HL-60 (cell line): ENCODE measurements around the gene CLDN6.

Experiments used
- GABPA ChIP-seq: IDR thresholded peaks from 2 replicates; pipeline ENCODE4 v1.6.1; 2012; ENCODE audit warnings: low read depth
- TF ChIP-seq, protein P1 (sequence below): IDR thresholded peaks from one replicate; pipeline ENCODE4 v1.5.1; 2011; ENCODE audit warnings: low read length, control low read depth, inconsistent platforms; ENCODE audit not compliant: insufficient read depth

DNA sequence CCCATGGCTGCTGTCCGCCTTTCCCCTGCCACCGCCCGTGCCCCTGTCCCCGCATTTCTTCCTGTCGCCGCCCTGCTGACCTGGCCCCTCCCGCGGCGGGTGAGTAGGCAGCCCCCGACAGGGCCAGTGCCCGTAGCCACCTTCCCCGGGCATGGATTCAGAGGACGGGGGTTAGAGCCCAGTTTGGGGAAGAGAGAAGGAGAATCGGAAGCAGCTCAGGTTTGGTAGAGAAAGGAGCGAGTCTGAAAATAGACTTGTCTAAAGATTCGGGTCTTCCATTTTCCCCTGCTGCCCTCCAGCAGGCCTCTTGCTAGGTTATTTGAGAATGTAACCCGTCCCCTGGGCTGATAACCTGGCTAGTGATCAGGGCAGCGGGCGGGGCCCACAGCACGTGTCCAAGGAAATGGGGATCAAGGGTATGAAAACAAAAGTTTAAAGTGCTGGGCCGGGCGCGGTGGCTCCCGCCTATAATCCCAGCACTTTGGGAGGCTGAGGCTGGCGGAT, 13.2 kb downstream of the CLDN6 start:
- TF ChIP-seq, protein P1, sequence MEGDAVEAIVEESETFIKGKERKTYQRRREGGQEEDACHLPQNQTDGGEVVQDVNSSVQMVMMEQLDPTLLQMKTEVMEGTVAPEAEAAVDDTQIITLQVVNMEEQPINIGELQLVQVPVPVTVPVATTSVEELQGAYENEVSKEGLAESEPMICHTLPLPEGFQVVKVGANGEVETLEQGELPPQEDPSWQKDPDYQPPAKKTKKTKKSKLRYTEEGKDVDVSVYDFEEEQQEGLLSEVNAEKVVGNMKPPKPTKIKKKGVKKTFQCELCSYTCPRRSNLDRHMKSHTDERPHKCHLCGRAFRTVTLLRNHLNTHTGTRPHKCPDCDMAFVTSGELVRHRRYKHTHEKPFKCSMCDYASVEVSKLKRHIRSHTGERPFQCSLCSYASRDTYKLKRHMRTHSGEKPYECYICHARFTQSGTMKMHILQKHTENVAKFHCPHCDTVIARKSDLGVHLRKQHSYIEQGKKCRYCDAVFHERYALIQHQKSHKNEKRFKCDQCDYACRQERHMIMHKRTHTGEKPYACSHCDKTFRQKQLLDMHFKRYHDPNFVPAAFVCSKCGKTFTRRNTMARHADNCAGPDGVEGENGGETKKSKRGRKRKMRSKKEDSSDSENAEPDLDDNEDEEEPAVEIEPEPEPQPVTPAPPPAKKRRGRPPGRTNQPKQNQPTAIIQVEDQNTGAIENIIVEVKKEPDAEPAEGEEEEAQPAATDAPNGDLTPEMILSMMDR: no peak
- no peak for TF ChIP-seq GABPA
